HepG2 (cell line): ENCODE results near the gene PALMD. TPM values are rescaled to one million over a fixed set of nuclear protein-coding genes. Genes with fewer than 3 reads are reported as not detected.

ENCODE experiments used
- GABPA ChIP-seq, 2 experiments: IDR thresholded peaks; 2 replicates each; pipeline ENCODE4 v1.6.1; 2011 to 2016; ENCODE audit warnings: low read depth in 2 of 2, low read length in 1 of 2, missing biosample characterization in 1 of 2, missing genetic modification characterization in 1 of 2
- GTF3A ChIP-seq: sonication (generic); formaldehyde crosslinking; conservative IDR thresholded peaks from 2 replicates; pipeline ENCODE4 v1.4.0; 2020; ENCODE audit warnings: mild to moderate bottlenecking, missing genetic modification reagents
- KDM3A ChIP-seq: IDR thresholded peaks from 2 replicates; pipeline ENCODE4 v1.6.1; 2018; ENCODE audit warnings: low read depth, missing compliant biosample characterization
- SUZ12 ChIP-seq: fragments of 150-350 bp; IDR thresholded peaks from 2 replicates; pipeline ENCODE4 v1.6.1; 2014; ENCODE audit warnings: low read depth, low read length
- ZFP91 ChIP-seq: sonication (generic); formaldehyde crosslinking; IDR thresholded peaks from 2 replicates; pipeline ENCODE4 v1.9.0; 2022; ENCODE audit warnings: missing genetic modification reagents, mild to moderate bottlenecking, borderline replicate concordance
- ZIK1 ChIP-seq: sonication (generic); formaldehyde crosslinking; IDR thresholded peaks from 2 replicates; pipeline ENCODE4 v1.5.0; 2020; ENCODE audit warnings: mild to moderate bottlenecking, low read depth, missing genetic modification reagents, borderline replicate concordance
- ZNF317 ChIP-seq: sonication (generic); formaldehyde crosslinking; IDR thresholded peaks from 2 replicates; pipeline ENCODE4 v1.5.0; 2020; ENCODE audit warnings: mild to moderate bottlenecking, missing genetic modification reagents
- ZNF430 ChIP-seq: sonication (generic); formaldehyde crosslinking; IDR thresholded peaks from 2 replicates; pipeline ENCODE4 v1.9.0; 2021; ENCODE audit warnings: mild to moderate bottlenecking, missing genetic modification reagents
- ZNF451 ChIP-seq: sonication (generic); formaldehyde crosslinking; IDR thresholded peaks from 2 replicates; pipeline ENCODE4 v1.5.0; 2020; ENCODE audit warnings: mild to moderate bottlenecking, missing genetic modification reagents
- polyA plus RNA-seq, 8 experiments: library from polyadenylated mRNA; depleted of rRNA in 3 of 8; stranded (reverse) in 7 of 8; unstranded in 1 of 8; fragments of >200 nt; fragmentation: Illumina TruSeq in 4 of 8; extraction: Trizol in 4 of 8; gene quantifications; 2 replicates each; pipeline versions ENCODE4 v1.2.1 to v1.2.3, GENCODE V29; 2011 to 2016; ENCODE audit warnings: low read depth in 4 of 8, missing spikeins in 1 of 8, mixed read lengths in 1 of 8; ENCODE audit not compliant: insufficient read depth in 1 of 8
- total RNA-seq, 5 experiments: library from RNA; depleted of rRNA; stranded (reverse); fragments of >200 nt; fragmentation: Illumina TruSeq; extraction: Trizol; gene quantifications; 2 replicates each; pipeline ENCODE4 v1.2.3, GENCODE V29; 2016; ENCODE audit warnings: low read depth in 1 of 5
- TF ChIP-seq, protein P1 (sequence below): sonication (generic); formaldehyde crosslinking; IDR thresholded peaks from 2 replicates; pipeline ENCODE4 v1.4.0; 2020; ENCODE audit warnings: mild to moderate bottlenecking, low read depth, missing genetic modification reagents
- TF ChIP-seq, protein P2 (sequence below): conservative IDR thresholded peaks from 2 replicates; pipeline ENCODE4 v1.6.1; 2018; ENCODE audit warnings: missing genetic modification reagents
- TF ChIP-seq, protein P3 (sequence below): sonication (generic); formaldehyde crosslinking; IDR thresholded peaks from 2 replicates; pipeline ENCODE4 v1.8.1; 2023; ENCODE audit warnings: mild to moderate bottlenecking, missing genetic modification reagents

PALMD gene
- total and polyA plus RNA-seq, 2 of the 13 experiments (the other 11 are each of a cell fraction or from before 2014, with no cell fraction given) = 5.5 to 31.1 TPM

GRCh38 chr1:99738858-99739465 is 93.0 kb downstream of the PALMD start (continued):
- TF ChIP-seq ZNF317 (CRISPR knock-in tag) = 0 out of 2 replicates have a peak, but pooled peaks have one; percentile 56
- 0 out of 2 replicates have a peak, but pooled peaks have one; percentile 28 for TF ChIP-seq ZNF430 (CRISPR knock-in tag)
- TF ChIP-seq ZNF451 (CRISPR knock-in tag) = no peak
- TF ChIP-seq KDM3A = no peak
- TF ChIP-seq, protein P1, sequence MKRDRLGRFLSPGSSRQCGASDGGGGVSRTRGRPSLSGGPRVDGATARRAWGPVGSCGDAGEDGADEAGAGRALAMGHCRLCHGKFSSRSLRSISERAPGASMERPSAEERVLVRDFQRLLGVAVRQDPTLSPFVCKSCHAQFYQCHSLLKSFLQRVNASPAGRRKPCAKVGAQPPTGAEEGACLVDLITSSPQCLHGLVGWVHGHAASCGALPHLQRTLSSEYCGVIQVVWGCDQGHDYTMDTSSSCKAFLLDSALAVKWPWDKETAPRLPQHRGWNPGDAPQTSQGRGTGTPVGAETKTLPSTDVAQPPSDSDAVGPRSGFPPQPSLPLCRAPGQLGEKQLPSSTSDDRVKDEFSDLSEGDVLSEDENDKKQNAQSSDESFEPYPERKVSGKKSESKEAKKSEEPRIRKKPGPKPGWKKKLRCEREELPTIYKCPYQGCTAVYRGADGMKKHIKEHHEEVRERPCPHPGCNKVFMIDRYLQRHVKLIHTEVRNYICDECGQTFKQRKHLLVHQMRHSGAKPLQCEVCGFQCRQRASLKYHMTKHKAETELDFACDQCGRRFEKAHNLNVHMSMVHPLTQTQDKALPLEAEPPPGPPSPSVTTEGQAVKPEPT = no peak
- no peak for TF ChIP-seq ZIK1 (CRISPR knock-in tag)
- no peak for TF ChIP-seq GTF3A
- no peak for TF ChIP-seq GABPA (IDR thresholded peaks at IDR 0.05; ENCODE audit: low read depth, low read length)
- TF ChIP-seq GABPA (CRISPR knock-in tag; IDR thresholded peaks at IDR 0.05; ENCODE audit: low read depth) = peak; percentile 34; the same call in 1 of the 2 replicates
- TF ChIP-seq, protein P2, sequence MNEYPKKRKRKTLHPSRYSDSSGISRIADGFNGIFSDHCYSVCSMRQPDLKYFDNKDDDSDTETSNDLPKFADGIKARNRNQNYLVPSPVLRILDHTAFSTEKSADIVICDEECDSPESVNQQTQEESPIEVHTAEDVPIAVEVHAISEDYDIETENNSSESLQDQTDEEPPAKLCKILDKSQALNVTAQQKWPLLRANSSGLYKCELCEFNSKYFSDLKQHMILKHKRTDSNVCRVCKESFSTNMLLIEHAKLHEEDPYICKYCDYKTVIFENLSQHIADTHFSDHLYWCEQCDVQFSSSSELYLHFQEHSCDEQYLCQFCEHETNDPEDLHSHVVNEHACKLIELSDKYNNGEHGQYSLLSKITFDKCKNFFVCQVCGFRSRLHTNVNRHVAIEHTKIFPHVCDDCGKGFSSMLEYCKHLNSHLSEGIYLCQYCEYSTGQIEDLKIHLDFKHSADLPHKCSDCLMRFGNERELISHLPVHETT (CRISPR knock-in tag) = no peak
- TF ChIP-seq ZFP91 (CRISPR knock-in tag) = no peak
- TF ChIP-seq SUZ12 = no peak
- TF ChIP-seq, protein P3, sequence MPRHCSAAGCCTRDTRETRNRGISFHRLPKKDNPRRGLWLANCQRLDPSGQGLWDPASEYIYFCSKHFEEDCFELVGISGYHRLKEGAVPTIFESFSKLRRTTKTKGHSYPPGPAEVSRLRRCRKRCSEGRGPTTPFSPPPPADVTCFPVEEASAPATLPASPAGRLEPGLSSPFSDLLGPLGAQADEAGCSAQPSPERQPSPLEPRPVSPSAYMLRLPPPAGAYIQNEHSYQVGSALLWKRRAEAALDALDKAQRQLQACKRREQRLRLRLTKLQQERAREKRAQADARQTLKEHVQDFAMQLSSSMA = no peak
- TF ChIP-seq, all 625 proteins: peak for 99
